Measurements from ENCODE around the gene FOXI1.

Gene FOXI1

GRCh38 chr5:170109059-170110031 lies 3.6 kb downstream of the FOXI1 start:
- no peak overlapping the region for H3K27ac ChIP-seq
- H3K4me2 ChIP-seq: no peak overlapping the region
- no peaks in the 10 kb centered on the region for H3K4me1 ChIP-seq (ENCODE audit: low read depth, poor library complexity, severe bottlenecking)
- H3K27me3 ChIP-seq (ENCODE audit: insufficient read depth, low read depth): no peaks in the 10 kb centered on the region
- no peak overlapping the region for H3K4me3 ChIP-seq (IDR thresholded peaks at IDR 0.05; ENCODE audit: insufficient read depth, low read depth, low read length)
- H3K9ac ChIP-seq: no peak overlapping the region
- H2AFZ ChIP-seq (ENCODE audit: low read depth): no peak overlapping the region
- H3K36me3 ChIP-seq (ENCODE audit: insufficient read depth): no peaks in the 10 kb centered on the region
- H4K20me1 ChIP-seq (ENCODE audit: insufficient read depth): no peaks in the 10 kb centered on the region
- no peaks in the 10 kb centered on the region for H3K79me2 ChIP-seq (ENCODE audit: insufficient read depth, low read depth)
- TF ChIP-seq CTCF (conservative IDR thresholded peaks at IDR 0.05; ENCODE audit: low read depth, low read length): no peak

- Histone ChIP-seq H3K9ac (no peak overlapping the region), H3K4me3 (IDR thresholded peaks at IDR 0.05; ENCODE audit: insufficient read depth, low read depth, low read length) (no peak overlapping the region), H3K79me2 (ENCODE audit: insufficient read depth, low read depth) (no peaks in the 10 kb centered on the region), H3K36me3 (ENCODE audit: insufficient read depth) (no peaks in the 10 kb centered on the region), H3K4me1 (ENCODE audit: low read depth, poor library complexity, severe bottlenecking) (no peaks in the 10 kb centered on the region), H3K4me2 (no peak overlapping the region), H3K27ac (no peak overlapping the region), H4K20me1 (ENCODE audit: insufficient read depth) (no peaks in the 10 kb centered on the region), H3K27me3 (ENCODE audit: insufficient read depth, low read depth) (no peaks in the 10 kb centered on the region), H2AFZ (ENCODE audit: low read depth) (no peak overlapping the region)
- no peak for TF ChIP-seq CTCF (conservative IDR thresholded peaks at IDR 0.05; ENCODE audit: low read depth, low read length)
Observed at GRCh38 chr5:170110403-170111087, 4.8 kb downstream of the FOXI1 start.

DNA sequence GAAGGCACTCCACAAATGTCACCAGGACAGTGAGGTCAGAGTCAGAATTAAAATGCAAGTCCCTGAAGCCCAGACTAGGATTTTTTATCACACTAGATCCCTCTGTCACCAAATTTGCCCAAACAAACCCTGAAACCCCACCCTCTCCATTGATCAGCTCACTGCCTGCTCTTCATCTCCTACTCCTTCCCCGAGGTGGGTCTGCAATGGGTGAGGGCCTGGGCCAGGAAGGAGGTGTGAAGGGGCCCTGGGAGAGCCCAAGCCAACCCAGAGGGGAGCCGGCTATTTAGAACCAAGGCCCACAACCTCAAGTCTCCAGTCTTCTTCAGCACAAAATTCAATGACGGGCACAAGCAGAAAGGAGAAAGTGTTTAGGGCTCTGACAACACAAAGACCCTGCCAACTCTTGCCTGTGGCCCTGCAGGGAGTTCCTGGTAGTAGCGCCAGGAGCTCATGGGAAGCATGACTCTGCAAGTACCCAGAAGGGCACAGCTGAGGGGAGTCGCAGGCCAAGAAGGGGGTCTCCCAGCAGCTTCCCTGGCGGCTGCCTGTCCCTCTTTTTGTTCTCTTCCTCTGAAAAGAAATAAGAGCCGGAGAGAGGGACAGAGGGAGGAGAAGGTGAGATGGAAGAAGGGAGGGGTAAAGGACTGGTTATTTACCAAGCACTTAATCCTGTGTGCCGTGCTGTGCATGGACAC lies 5.5 kb downstream of the FOXI1 start:
- H3K4me2 ChIP-seq: no peak overlapping the region
- no peaks in the 10 kb centered on the region for H3K4me1 ChIP-seq (ENCODE audit: low read depth, poor library complexity, severe bottlenecking)
- no peak overlapping the region for H3K27ac ChIP-seq
- no peak overlapping the region for H2AFZ ChIP-seq (ENCODE audit: low read depth)
- H3K27me3 ChIP-seq (ENCODE audit: insufficient read depth, low read depth): no peaks in the 10 kb centered on the region
- no peak for TF ChIP-seq CTCF (conservative IDR thresholded peaks at IDR 0.05; ENCODE audit: low read depth, low read length)
- no peaks in the 10 kb centered on the region for H3K36me3 ChIP-seq (ENCODE audit: insufficient read depth)
- no peak overlapping the region for H3K9ac ChIP-seq
- H3K79me2 ChIP-seq (ENCODE audit: insufficient read depth, low read depth): no peaks in the 10 kb centered on the region
- no peaks in the 10 kb centered on the region for H4K20me1 ChIP-seq (ENCODE audit: insufficient read depth)
- H3K4me3 ChIP-seq (IDR thresholded peaks at IDR 0.05; ENCODE audit: insufficient read depth, low read depth, low read length): no peak overlapping the region

DNA sequence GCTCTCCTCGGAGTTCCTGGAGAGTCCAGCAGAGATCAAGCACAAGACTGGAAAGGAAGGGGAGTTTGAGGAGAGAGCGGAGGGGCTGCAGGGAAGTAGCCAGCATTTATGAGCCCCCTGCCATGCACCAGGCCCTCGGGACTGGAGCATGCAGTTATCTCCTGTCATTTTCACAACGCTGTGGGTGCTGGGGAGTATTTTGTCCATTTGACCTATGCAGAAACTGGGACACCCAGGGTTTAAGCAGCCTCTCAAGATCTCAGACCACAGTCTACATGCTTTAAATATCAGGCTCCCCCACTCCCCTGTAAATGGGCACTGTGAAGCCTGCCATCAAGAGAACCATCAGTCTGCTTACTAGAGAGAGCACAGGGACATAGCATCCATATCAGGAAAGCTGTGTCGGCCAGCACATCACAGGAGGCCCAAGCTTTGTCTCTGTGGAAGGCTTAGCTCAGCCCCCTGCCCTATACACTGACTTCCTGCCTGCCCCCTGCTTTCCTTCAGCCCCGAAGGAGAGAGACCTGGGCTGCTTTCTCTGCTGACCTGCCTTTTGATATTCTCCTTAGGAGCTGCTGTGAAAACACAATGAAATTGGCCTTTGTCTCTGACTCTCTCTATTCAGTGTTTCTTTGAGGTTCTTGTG lies 7.3 kb downstream of the FOXI1 start:
- Histone ChIP-seq H3K4me3 (IDR thresholded peaks at IDR 0.05; ENCODE audit: insufficient read depth, low read depth, low read length) (no peak overlapping the region), H3K36me3 (ENCODE audit: insufficient read depth) (no peaks in the 10 kb centered on the region), H2AFZ (ENCODE audit: low read depth) (no peak overlapping the region), H3K27ac (no peak overlapping the region), H4K20me1 (ENCODE audit: insufficient read depth) (no peaks in the 10 kb centered on the region), H3K4me1 (ENCODE audit: low read depth, poor library complexity, severe bottlenecking) (no peaks in the 10 kb centered on the region), H3K9ac (no peak overlapping the region), H3K27me3 (ENCODE audit: insufficient read depth, low read depth) (no peaks in the 10 kb centered on the region), H3K4me2 (no peak overlapping the region), H3K79me2 (ENCODE audit: insufficient read depth, low read depth) (no peaks in the 10 kb centered on the region)
- TF ChIP-seq CTCF (conservative IDR thresholded peaks at IDR 0.05; ENCODE audit: low read depth, low read length): no peak

All from KMS-11 (cell line).